UCSD-AML1 (cell line): ENCODE results near the gene LAPTM5.

ENCODE experiments used
- DNase-seq: peaks from one replicate; lab custom pipeline; 2025; ENCODE audit not compliant: unreplicated experiment; lab: John Stamatoyannopoulos, UW

The LAPTM5 gene

GRCh38 chr1:30745156-30745833 lies 12.3 kb downstream of the LAPTM5 start:
- no peak for DNase-seq

DNA sequence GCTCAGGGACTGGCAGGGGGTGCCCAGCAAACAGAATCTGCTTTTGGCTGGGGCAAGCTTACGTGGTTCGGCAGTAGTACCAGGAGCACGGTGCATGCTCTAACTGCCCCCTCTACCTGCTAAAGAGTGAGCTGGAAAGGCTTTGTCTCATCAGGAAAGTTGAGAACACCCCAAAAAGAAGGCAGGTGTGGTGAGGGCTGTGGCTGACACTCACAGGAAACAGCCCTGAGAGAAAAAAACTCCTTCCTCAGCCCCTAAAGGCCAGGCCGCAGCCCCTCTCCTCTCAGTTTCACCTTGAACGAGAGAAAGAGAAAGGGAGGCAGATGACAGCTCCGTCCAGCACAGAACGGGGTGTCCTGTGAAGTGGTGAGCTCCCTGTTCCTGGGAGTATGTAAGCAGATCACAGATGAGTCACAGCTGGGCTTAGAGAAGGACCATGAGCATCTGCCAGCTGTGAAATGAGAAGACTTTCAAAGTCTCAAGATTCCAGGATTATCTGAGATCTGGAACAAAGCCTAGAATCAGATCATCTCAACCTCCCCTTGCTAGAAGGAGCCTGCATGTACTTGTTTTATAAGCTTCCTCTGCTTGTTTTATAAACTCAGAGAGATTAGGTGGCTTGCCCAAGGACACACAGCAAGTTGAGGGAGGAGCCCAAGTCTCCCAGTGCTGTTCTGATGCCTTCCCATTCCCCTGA lies 13.4 kb downstream of the LAPTM5 start:
- no peak for DNase-seq

DNA sequence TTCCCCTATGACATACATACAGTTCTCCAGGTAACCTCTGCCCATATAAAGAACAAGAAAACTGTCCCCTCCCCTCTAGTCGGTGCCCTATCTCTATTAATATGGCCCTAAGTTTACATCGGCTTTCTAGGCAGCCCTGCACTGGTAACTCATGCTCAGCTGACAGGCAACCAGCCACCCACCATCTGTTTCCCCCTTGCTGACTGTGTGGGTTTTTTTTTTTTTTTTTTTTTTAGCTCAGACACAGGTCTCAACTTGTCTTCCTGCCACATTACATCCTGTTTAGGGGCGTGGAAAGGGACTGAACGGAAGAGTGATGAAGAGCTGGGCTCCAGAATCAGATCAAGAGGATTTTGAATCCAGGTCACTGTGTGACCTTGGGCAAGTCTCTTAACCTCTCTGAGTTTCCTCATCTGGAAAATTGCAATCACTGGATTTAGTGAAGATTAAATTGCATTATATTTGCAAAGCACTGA lies 14.0 kb downstream of the LAPTM5 start:
- peak; percentile 62 for DNase-seq

DNA sequence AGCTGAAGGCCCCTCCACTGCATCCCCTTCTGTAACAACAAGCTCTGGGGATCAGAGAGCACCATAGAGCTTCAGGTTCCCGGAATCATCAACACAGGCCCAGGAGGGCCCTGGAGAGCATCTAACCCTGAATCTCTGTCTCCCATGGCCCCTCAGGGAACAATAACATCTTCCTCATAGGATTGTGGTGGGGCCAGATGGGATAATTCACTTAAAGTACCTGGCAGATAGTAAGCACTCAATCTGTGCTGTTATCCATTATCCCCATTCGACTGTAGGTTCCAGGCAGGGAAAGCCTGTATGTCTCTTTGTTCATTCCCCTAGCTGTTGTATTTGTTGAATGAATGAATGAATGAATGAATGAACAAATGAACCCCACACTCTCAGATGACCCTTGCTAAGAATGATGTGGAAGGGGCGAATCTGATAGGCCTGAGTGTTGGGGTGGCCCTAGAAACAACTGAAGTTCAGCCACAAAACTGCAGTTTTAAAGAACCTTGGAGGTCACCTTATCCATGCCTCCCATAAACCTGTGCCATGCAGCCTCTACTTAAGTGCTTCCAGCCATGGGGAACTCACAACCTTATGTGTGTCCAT lies 14.5 kb downstream of the LAPTM5 start:
- no peak for DNase-seq

- DNase-seq = no peak
Observed at GRCh38 chr1:30742300-30742962, 15.1 kb downstream of the LAPTM5 start.

- no peak for DNase-seq
Observed at GRCh38 chr1:30741239-30741894, 16.2 kb downstream of the LAPTM5 start.

GRCh38 chr1:30740251-30741238 lies 17.0 kb downstream of the LAPTM5 start:
- DNase-seq = peak; percentile 40

- DNase-seq = no peak
Observed at GRCh38 chr1:30739601-30740000, 18.0 kb downstream of the LAPTM5 start.

DNA sequence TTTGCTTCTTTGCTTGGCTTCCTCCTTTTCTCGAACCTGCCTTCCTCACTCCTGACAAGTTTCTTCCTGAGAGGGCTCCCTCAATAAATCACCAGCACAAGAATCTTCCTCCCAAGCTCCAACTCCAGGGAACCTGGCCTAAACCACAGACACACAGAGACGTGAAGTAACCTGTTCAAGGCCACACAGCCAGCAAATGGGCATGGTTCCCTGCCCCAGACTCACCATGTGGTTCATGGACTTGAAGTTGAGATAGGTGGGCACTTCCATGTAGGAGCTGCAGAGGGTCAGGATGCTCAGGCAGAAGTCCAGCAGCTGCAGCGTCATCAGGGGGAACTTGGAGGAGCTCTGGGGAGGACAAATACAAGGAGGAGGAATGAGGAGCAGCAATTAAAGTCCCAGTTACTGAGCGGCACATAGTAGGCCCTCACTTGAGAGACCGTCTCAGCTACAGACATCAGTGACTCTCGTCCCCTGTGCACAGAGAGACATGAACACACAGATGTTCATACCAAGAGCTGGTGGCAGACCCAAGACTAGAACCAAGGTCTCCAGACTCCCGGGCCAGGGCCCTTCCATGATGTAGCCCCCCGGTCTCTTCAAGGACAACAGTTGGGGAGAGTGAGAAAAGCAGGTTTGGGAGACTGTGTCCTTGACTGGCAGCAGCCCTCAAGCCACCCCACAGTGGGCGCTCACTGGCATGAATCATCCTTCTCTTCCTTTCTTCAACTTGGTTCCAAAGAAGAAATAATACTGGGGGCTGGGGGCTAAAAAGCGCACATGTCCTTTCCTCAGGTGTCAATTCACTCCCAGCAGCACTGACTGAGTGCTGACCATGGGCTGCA lies 18.6 kb downstream of the LAPTM5 start:
- DNase-seq = no peak

DNA sequence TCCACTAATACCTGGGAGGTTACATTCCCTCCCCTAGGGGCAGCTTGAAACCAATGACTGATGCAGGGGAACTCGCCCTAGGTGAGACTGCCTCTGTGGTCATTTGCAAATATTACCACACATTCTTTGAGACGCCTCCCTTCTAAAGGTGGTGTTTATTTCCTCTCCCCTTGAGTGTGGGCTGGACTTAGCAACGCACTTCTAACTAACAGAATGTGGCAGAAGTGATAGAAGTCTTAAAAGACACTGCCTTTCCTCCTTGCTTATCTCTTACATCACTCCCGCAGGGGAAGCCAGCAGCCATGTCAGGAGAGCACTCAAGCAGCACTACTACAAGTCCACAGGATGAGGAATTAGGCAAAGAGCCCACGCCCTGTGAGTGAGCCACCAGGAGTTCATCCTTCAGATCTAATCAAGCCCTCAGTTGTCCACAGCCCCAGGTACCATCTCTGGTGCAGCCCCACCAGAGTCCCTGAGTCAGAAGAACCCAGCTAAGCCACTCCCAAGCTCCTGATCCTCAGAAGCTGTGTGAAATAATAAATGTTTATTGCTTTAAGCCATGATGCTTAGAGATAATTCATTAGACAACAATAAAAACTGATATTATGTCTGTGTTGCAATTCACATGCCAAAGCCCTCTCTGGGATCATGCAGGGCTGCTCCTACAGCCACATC lies 19.4 kb downstream of the LAPTM5 start:
- no peak for DNase-seq

- DNase-seq = no peak
Observed at GRCh38 chr1:30737357-30738039, 20.1 kb downstream of the LAPTM5 start.

GRCh38 chr1:30735668-30736498 lies 21.7 kb downstream of the LAPTM5 start:
- DNase-seq = no peak

- DNase-seq = no peak
Observed at GRCh38 chr1:30735124-30735523, 22.4 kb downstream of the LAPTM5 start.

DNA sequence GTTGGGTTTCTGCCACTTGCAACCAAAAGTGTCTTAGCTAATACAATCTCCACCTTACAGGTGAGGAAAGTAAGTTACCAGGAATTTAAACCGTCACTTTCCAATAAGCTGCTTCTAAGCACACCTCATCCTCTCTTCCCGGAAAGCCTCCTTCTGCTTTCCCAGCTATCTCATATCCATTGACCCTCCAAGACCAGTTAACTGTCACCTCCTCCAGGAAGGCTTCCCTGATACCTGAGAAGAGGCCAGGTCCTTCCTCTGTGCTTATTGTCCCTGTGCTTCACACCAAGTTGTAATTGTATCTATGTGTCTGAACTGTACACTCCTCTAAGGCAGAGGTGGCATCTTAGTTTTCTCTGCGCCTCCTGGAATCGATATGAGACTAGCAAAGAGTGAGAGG lies 23.0 kb downstream of the LAPTM5 start:
- DNase-seq = no peak

GRCh38 chr1:30734106-30734505 lies 23.5 kb downstream of the LAPTM5 start:
- DNase-seq = no peak

DNA sequence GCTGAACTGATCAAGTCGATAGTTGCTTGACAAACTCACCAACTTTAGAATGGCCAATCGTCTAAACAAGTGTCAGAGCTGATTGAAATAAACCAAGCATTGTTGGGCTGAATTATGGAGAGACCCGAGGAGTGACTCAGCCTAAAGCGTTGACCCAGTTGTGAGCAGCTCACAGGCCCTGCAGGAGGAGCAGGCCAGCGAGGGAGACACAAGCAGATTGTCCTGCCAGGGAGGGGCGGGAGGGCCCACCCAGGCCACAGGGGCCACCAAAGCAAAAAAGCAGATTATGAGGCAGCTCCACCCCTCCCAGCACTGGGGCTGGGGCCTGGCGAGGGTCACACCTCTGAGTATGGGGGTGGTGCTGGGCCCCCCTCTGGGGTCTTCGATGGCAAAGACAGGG lies 24.1 kb downstream of the LAPTM5 start:
- DNase-seq = no peak
